ENCODE data around the gene TBCA.

TBCA gene

DNA sequence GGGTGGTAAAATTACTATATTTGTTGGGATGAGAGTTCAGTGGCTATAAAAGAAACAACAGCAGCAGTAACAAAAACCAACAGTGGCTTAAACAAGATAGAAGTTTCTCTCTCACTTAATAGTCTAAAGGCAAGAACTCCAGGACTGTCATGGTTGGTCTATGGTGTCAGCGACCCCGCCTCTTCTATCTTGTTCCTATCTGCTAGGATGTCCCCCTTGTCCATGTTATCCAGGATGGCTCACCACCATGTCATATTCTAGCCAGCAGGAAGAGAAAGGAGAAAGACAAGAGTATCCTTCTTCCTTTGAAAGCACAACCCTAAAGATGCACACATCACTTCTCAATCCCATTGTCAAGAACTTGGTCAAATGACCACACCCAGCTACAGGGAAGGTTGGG is 126.4 kb downstream of the TBCA start:
- Histone ChIP-seq H3K27ac (ENCODE audit: low read length) (no peak overlapping the region), H3K9me3 (ENCODE audit: insufficient read depth, low read depth, low read length) (no peaks in the 10 kb centered on the region), H3K27me3 (ENCODE audit: insufficient read depth, low read length) (peaks cover 99% of the 10 kb centered on the region), H3K36me3 (ENCODE audit: insufficient read depth, low read depth, low read length) (no peaks in the 10 kb centered on the region), H3K9ac (ENCODE audit: low read depth, low read length) (no peak overlapping the region), H3K4me3 (ENCODE audit: low read length) (no peak overlapping the region), H3K4me1 (ENCODE audit: insufficient read depth, low read length) (no peaks in the 10 kb centered on the region)

DNA sequence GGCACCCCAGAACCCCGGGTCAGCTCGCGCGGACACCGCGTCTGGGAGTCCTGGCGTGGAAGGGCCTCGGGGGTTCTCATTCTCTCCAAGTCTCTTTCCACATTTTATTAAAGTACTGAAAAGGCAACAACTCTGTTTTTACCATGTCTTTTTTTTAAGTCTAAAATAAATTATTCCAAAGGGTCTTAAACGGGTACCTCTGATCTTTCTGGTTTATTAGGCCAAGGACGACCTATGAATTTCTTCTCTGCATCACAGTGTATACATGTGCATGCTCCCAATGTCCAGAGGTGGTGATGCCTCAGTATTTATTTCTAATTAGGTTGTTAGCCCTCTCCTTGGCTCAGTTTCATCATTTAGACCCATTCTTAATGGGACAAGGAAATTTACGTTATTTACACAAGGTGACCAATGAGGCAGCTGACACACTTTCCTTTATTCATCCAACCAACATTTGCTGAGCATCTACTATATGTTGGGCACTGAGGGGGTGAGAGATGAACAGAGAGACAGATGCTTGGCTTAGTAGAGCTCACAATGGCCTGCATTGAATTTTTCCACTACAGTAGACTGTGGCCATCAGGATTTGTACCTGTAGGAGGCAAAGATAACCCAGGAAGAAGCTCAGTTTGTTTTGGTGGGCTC is 130.0 kb downstream of the TBCA start:
- H3K9ac ChIP-seq (ENCODE audit: low read depth, low read length), result no peak overlapping the region
- H3K27me3 ChIP-seq (ENCODE audit: insufficient read depth, low read length), result peaks cover 100% of the 10 kb centered on the region
- no peak overlapping the region for H3K27ac ChIP-seq (ENCODE audit: low read length)
- H3K4me3 ChIP-seq (ENCODE audit: low read length), result no peak overlapping the region; the same call in 1 of the 2 replicates
- no peaks in the 10 kb centered on the region for H3K36me3 ChIP-seq (ENCODE audit: insufficient read depth, low read depth, low read length)
- no peaks in the 10 kb centered on the region for H3K4me1 ChIP-seq (ENCODE audit: insufficient read depth, low read length)
- H3K9me3 ChIP-seq (ENCODE audit: insufficient read depth, low read depth, low read length), result peaks cover 3% of the 10 kb centered on the region; the same call in 1 of the 2 replicates

DNA sequence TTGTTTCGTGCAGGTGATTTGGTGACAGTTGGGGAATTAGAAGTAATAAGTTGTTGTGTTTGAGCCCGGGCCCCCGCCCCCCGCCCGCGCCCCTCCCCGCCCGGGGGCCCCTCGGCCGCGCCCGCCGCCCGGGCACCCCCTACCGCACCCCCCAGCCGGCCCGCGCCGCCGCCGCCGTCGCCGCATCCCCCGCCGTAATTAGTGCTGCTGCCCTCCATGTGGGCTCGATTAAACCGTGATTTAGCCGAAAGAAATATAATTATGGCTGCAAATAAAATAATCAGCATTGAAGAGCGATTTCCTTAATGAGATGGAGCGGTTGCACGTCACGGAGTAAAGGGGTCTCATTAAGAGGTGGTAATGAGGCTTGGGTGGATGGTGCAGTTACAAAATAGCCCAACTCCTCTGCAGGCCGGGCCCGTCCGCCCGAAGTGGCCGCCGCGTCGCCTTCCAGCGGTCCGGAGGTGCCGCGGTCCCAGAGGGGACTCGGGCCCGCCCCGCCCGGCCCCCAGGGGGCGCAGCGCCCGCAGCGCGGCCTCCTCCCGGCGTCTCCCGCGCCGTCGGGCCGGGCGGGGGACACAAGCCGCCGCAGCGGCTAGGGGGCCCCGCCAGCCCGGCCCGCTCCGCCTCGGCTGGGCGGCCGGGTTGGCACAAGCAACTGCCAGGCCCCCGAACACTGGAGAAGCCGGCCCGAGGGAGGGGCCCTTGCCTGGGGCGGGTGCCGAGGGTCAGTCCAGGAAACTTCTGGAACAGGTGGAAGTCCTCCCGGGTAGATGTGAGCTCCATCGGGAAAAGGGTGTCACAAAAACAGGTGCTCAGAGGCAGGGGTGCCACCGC is 130.8 kb downstream of the TBCA start:
- H3K27me3 ChIP-seq (ENCODE audit: insufficient read depth, low read length), result peaks cover 100% of the 10 kb centered on the region
- no peaks in the 10 kb centered on the region for H3K36me3 ChIP-seq (ENCODE audit: insufficient read depth, low read depth, low read length)
- no peak overlapping the region for H3K27ac ChIP-seq (ENCODE audit: low read length)
- H3K9ac ChIP-seq (ENCODE audit: low read depth, low read length), result no peak overlapping the region
- peaks cover 3% of the 10 kb centered on the region; the same call in 1 of the 2 replicates for H3K9me3 ChIP-seq (ENCODE audit: insufficient read depth, low read depth, low read length)
- H3K4me1 ChIP-seq (ENCODE audit: insufficient read depth, low read length), result no peaks in the 10 kb centered on the region
- peak overlapping the region; percentile 55 for H3K4me3 ChIP-seq (ENCODE audit: low read length)

DNA sequence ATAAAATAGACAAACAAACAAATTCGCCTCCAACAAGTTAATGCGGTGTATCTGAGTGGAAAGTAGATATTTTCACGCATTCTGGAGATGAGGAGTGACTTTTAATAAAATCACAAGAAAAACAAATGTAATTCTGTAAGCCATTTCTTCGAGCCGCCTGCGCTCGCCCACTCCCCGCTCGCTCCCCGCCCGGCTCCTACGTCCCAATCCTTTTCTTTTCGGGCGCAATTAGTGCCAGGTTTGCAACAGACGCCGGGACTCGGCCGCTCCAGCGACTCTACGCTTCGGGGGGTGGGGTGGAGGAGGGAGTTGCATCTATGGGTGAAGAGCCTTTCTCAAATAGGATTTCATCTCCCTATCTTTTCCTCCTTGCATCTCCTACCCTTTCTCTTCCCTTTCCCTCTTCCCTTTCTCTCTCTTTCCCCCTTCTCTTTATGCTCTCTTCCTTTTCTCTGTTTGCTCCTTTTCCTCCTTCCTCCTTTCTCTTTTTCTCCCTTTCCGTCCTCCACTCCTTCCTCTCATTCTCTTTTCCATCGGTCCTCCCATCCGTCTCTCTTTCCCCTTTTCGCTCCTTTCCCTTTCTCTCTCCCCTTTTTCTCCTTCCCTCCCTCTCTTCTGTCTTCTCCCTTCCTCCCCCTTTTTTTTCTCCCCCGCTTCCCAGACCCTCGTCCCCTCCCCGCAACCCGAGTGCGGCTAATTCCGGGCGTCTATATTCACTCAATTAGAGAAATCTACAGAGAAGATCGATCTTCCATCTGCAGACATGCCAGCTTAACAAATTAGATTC is 131.6 kb downstream of the TBCA start:
- Histone ChIP-seq H3K9ac (ENCODE audit: low read depth, low read length) (no peak overlapping the region), H3K9me3 (ENCODE audit: insufficient read depth, low read depth, low read length) (peaks cover 3% of the 10 kb centered on the region; the same call in 1 of the 2 replicates), H3K4me3 (ENCODE audit: low read length) (peak overlapping the region; percentile 6), H3K27me3 (ENCODE audit: insufficient read depth, low read length) (peaks cover 100% of the 10 kb centered on the region), H3K4me1 (ENCODE audit: insufficient read depth, low read length) (no peaks in the 10 kb centered on the region), H3K36me3 (ENCODE audit: insufficient read depth, low read depth, low read length) (no peaks in the 10 kb centered on the region), H3K27ac (ENCODE audit: low read length) (no peak overlapping the region)

DNA sequence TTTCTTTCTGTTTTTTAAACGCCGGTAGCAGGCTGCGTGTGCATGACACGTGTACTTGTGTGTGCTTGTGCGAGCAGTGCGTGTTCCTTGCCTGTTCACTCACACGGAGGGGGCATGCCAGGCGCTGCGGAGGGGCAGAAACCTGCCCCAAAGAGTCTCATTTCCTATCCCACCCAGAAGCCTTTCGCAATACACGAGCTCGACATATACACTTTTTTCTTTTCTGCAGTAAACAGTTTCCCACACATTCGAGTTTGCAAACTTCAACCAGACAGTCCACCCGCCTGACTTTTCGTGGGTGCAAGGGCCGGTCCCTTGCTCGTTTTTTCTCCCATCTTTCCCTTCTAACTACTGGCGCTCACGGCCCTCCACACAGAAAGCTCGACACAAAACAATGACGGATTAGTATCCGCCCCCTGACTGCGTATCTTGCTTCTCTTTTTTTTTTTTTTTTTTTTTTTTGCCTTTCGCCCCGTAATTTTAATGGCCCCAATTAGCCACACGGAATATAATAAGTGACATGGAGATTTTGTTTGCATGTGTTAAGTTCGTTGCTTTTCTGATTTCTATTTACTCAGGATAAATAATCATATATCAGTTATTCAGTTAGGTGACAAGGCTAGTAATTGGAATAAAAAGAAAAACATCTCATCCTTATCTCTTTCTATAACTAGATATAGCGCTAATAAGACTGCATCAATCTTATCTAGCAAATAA is 132.3 kb downstream of the TBCA start:
- H3K36me3 ChIP-seq (ENCODE audit: insufficient read depth, low read depth, low read length), result no peaks in the 10 kb centered on the region
- no peak overlapping the region for H3K27ac ChIP-seq (ENCODE audit: low read length)
- H3K4me1 ChIP-seq (ENCODE audit: insufficient read depth, low read length), result no peaks in the 10 kb centered on the region
- no peak overlapping the region for H3K4me3 ChIP-seq (ENCODE audit: low read length)
- H3K27me3 ChIP-seq (ENCODE audit: insufficient read depth, low read length), result peaks cover 100% of the 10 kb centered on the region
- H3K9ac ChIP-seq (ENCODE audit: low read depth, low read length), result no peak overlapping the region
- peaks cover 3% of the 10 kb centered on the region; the same call in 1 of the 2 replicates for H3K9me3 ChIP-seq (ENCODE audit: insufficient read depth, low read depth, low read length)

DNA sequence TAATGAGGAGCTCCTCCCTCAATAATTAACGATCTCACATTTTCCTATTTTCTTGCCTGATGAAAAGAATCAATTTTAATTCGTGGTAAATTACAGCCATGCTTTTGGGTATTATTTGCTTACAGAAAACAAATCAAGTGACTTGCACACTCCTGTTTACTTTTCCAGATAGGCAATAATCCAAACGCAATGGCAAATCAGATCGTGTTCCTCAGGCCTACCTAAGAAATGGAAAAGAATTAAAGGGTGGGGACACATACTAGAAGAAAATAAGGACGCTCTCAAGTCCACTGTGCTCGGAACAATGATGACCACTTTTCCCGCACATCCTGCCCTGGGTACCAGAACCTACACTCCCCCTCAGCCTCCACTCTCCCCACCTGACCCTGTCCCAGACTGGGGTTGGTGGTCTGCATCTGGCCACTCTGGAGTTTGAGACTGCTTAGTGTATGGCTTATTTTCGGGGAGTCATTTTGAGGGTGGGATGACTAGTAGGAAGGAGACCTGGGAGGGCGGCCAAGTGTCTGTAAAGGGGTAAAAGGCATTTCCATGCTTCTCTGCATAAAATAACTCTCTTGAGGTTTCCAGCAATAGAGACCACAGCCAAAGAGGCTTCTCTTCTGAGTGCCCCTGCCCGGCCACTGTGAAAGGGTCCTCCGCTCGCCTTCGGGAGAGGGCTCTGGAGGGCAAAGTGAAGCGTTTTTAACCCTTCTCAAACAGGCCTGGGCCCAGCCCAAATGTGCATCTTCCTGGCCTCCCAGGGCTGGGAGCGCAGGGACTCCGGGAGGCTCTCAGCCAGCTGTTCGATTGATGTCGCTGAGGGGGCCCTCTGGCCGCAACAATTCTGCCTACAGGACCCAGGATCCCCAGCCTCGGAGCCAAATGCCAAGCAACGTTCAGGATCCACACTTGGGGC is 133.1 kb downstream of the TBCA start:
- no peaks in the 10 kb centered on the region for H3K4me1 ChIP-seq (ENCODE audit: insufficient read depth, low read length)
- H3K27me3 ChIP-seq (ENCODE audit: insufficient read depth, low read length), result peaks cover 100% of the 10 kb centered on the region
- H3K36me3 ChIP-seq (ENCODE audit: insufficient read depth, low read depth, low read length), result no peaks in the 10 kb centered on the region

DNA sequence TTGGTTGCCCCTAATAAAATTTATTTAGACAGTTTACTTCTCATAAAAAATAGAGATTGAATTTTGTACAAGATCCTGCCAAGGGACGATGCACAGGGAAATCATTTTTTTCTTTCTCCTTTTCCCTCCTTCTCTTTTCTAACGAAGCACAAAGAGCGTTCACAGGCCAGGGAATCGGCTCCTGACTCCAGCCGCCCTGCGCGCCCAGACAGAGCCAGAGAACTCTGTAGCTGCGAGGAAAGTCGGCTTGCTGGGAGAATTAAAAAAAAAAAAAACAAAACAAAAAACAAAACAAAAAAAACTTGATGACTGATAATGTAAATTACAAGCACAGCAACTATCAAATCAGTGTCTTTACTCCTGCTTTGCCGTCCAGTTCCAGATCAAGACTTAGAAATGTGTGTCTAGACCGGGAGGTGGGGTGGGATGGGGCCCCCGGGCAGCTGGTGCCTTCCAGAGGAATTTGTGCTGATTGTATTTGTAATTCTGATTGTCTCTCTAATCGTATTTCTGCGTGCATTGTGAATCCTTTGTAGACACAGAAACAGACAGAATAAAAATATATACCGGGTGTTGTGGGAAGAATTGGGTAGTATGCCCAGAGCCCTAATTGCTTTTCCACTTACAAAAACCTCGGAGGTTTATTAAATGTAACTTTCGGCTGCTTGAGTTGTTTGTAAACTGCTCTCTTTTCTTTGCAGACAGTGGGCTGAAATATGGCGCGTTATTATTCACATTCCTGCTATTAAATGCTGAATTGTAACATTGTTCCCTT is 134.0 kb downstream of the TBCA start:
- Histone ChIP-seq H3K4me1 (ENCODE audit: insufficient read depth, low read length) (0 out of 2 replicates have a peak, but pooled peaks cover 3% of the 10 kb centered on the region), H3K4me3 (ENCODE audit: low read length) (no peak overlapping the region), H3K27me3 (ENCODE audit: insufficient read depth, low read length) (peaks cover 100% of the 10 kb centered on the region)

More for the DNA sequence above, 133.1 kb downstream of the TBCA start:
- no peak overlapping the region for H3K4me3 ChIP-seq (ENCODE audit: low read length)
- peaks cover 3% of the 10 kb centered on the region; the same call in 1 of the 2 replicates for H3K9me3 ChIP-seq (ENCODE audit: insufficient read depth, low read depth, low read length)
- no peak overlapping the region for H3K9ac ChIP-seq (ENCODE audit: low read depth, low read length)
- no peak overlapping the region for H3K27ac ChIP-seq (ENCODE audit: low read length)

DNA sequence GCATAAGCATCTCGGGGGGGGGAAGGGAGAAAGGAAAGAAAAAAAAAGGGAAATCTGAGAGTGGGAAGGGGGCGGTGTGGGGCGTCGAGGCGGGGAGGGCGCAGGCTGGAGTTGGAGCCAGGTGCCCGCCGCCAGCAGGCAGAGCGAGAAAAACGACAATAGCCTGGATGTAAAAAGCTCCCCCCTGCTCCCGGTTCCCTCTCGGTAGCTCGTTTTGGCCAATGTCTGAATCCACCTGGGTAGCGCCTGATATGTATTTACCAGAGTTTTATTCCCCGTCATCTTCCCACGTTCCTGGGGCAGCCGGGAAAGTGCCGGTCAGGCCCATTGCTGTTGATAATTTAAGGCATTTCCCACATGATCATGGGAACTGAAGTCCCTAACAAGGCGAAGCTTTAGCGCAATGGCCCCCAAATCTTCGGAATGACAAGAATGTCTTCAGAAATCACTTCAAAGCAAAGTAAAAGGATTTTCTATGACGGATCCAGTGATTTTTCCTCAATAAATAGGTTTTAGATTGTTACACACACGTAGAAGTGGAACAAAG is 134.7 kb downstream of the TBCA start:
- H3K27me3 ChIP-seq (ENCODE audit: insufficient read depth, low read length), result peaks cover 100% of the 10 kb centered on the region
- H3K4me1 ChIP-seq (ENCODE audit: insufficient read depth, low read length), result 0 out of 2 replicates have a peak, but pooled peaks cover 3% of the 10 kb centered on the region
- H3K9me3 ChIP-seq (ENCODE audit: insufficient read depth, low read depth, low read length), result peaks cover 3% of the 10 kb centered on the region; the same call in 1 of the 2 replicates
- H3K36me3 ChIP-seq (ENCODE audit: insufficient read depth, low read depth, low read length), result no peaks in the 10 kb centered on the region
- H3K4me3 ChIP-seq (ENCODE audit: low read length), result no peak overlapping the region
- no peak overlapping the region for H3K27ac ChIP-seq (ENCODE audit: low read length)
- H3K9ac ChIP-seq (ENCODE audit: low read depth, low read length), result no peak overlapping the region

More for the DNA sequence above, 134.0 kb downstream of the TBCA start:
- Histone ChIP-seq H3K36me3 (ENCODE audit: insufficient read depth, low read depth, low read length) (no peaks in the 10 kb centered on the region), H3K9ac (ENCODE audit: low read depth, low read length) (no peak overlapping the region), H3K27ac (ENCODE audit: low read length) (no peak overlapping the region), H3K9me3 (ENCODE audit: insufficient read depth, low read depth, low read length) (peaks cover 3% of the 10 kb centered on the region; the same call in 1 of the 2 replicates)

Data from iPS-20b (cell line).